ENCODE measurements around the gene GNL2.
"Not testable (repeated sequence)": the region's sequence is repeated elsewhere in the genome, so short reads cannot be mapped to it uniquely, and the experiment has no call there.

GNL2 gene

GRCh38 chr1:37596182-37596667, 488 bp upstream of the GNL2 start:
- Histone ChIP-seq H3K9ac (ENCODE audit: low read depth, low read length) (peak overlapping the region; percentile 95; the same call in 1 of the 2 replicates), H3K9me3 (ENCODE audit: control insufficient read depth, insufficient read depth, low read length) (no peaks in the 10 kb centered on the region), H3K36me3 (ENCODE audit: insufficient read depth, low read length) (peaks cover 12% of the 10 kb centered on the region), H3K4me1 (ENCODE audit: insufficient read depth, low read length) (peaks cover 3% of the 10 kb centered on the region; the same call in 1 of the 2 replicates)

- H3K36me3 ChIP-seq (ENCODE audit: insufficient read depth, low read length), result peaks cover 23% of the 10 kb centered on the region
- no peaks in the 10 kb centered on the region for H3K9me3 ChIP-seq (ENCODE audit: control insufficient read depth, insufficient read depth, low read length)
- peaks cover 3% of the 10 kb centered on the region; the same call in 1 of the 2 replicates for H3K4me1 ChIP-seq (ENCODE audit: insufficient read depth, low read length)
- no peak overlapping the region for H3K9ac ChIP-seq (ENCODE audit: low read depth, low read length)
Measured at GRCh38 chr1:37593726-37594125, 2.0 kb downstream of the GNL2 start.

- H3K36me3 ChIP-seq (ENCODE audit: insufficient read depth, low read length), result peaks cover 39% of the 10 kb centered on the region
- H3K4me1 ChIP-seq (ENCODE audit: insufficient read depth, low read length), result no peaks in the 10 kb centered on the region
- H3K9me3 ChIP-seq (ENCODE audit: control insufficient read depth, insufficient read depth, low read length), result no peaks in the 10 kb centered on the region
- no peak overlapping the region for H3K9ac ChIP-seq (ENCODE audit: low read depth, low read length)
Measured at GRCh38 chr1:37588939-37589338, 6.8 kb downstream of the GNL2 start.

- H3K4me1 ChIP-seq (ENCODE audit: insufficient read depth, low read length); H3K9ac ChIP-seq (ENCODE audit: low read depth, low read length); H3K9me3 ChIP-seq (ENCODE audit: control insufficient read depth, insufficient read depth, low read length): not testable (repeated sequence)
- peaks cover 35% of the 10 kb centered on the region for H3K36me3 ChIP-seq (ENCODE audit: insufficient read depth, low read length)
Measured at GRCh38 chr1:37584544-37584943, 11.2 kb downstream of the GNL2 start.

GRCh38 chr1:37575692-37576091, 20.0 kb downstream of the GNL2 start:
- Histone ChIP-seq H3K36me3 (ENCODE audit: insufficient read depth, low read length) (peaks cover 47% of the 10 kb centered on the region), H3K9ac (ENCODE audit: low read depth, low read length) (no peak overlapping the region), H3K9me3 (ENCODE audit: control insufficient read depth, insufficient read depth, low read length) (no peaks in the 10 kb centered on the region), H3K4me1 (ENCODE audit: insufficient read depth, low read length) (no peaks in the 10 kb centered on the region)

GRCh38 chr1:37574834-37575480, 20.8 kb downstream of the GNL2 start:
- Histone ChIP-seq H3K9me3 (ENCODE audit: control insufficient read depth, insufficient read depth, low read length) (no peaks in the 10 kb centered on the region), H3K9ac (ENCODE audit: low read depth, low read length) (no peak overlapping the region), H3K36me3 (ENCODE audit: insufficient read depth, low read length) (peaks cover 44% of the 10 kb centered on the region), H3K4me1 (ENCODE audit: insufficient read depth, low read length) (no peaks in the 10 kb centered on the region)

GRCh38 chr1:37570528-37571334, 25.0 kb downstream of the GNL2 start:
- Histone ChIP-seq H3K4me1 (ENCODE audit: insufficient read depth, low read length) (no peaks in the 10 kb centered on the region), H3K36me3 (ENCODE audit: insufficient read depth, low read length) (peaks cover 72% of the 10 kb centered on the region), H3K9me3 (ENCODE audit: control insufficient read depth, insufficient read depth, low read length) (no peaks in the 10 kb centered on the region), H3K9ac (ENCODE audit: low read depth, low read length) (no peak overlapping the region)

- Histone ChIP-seq H3K9ac (ENCODE audit: low read depth, low read length) (no peak overlapping the region), H3K9me3 (ENCODE audit: control insufficient read depth, insufficient read depth, low read length) (no peaks in the 10 kb centered on the region), H3K4me1 (ENCODE audit: insufficient read depth, low read length) (no peaks in the 10 kb centered on the region), H3K36me3 (ENCODE audit: insufficient read depth, low read length) (peaks cover 53% of the 10 kb centered on the region)
Measured at GRCh38 chr1:37567023-37567422, 28.7 kb downstream of the GNL2 start.

GRCh38 chr1:37564892-37565291, 30.8 kb downstream of the GNL2 start:
- Histone ChIP-seq H3K9ac (ENCODE audit: low read depth, low read length) (no peak overlapping the region), H3K4me1 (ENCODE audit: insufficient read depth, low read length) (no peaks in the 10 kb centered on the region), H3K36me3 (ENCODE audit: insufficient read depth, low read length) (peaks cover 46% of the 10 kb centered on the region), H3K9me3 (ENCODE audit: control insufficient read depth, insufficient read depth, low read length) (no peaks in the 10 kb centered on the region)

- H3K36me3 ChIP-seq (ENCODE audit: insufficient read depth, low read length), result peaks cover 29% of the 10 kb centered on the region
Measured at GRCh38 chr1:37562984-37563383, 32.8 kb downstream of the GNL2 start.

GRCh38 chr1:37561133-37562132, 34.3 kb downstream of the GNL2 start:
- H3K9me3 ChIP-seq (ENCODE audit: control insufficient read depth, insufficient read depth, low read length), result no peaks in the 10 kb centered on the region
- peaks cover 6% of the 10 kb centered on the region; the same call in 1 of the 2 replicates for H3K4me1 ChIP-seq (ENCODE audit: insufficient read depth, low read length)
- peaks cover 15% of the 10 kb centered on the region; the same call in 1 of the 2 replicates for H3K36me3 ChIP-seq (ENCODE audit: insufficient read depth, low read length)
- no peak overlapping the region for H3K9ac ChIP-seq (ENCODE audit: low read depth, low read length)

More at GRCh38 chr1:37562984-37563383, 32.8 kb downstream of the GNL2 start:
- no peak overlapping the region for H3K9ac ChIP-seq (ENCODE audit: low read depth, low read length)
- H3K4me1 ChIP-seq (ENCODE audit: insufficient read depth, low read length), result no peaks in the 10 kb centered on the region
- no peaks in the 10 kb centered on the region for H3K9me3 ChIP-seq (ENCODE audit: control insufficient read depth, insufficient read depth, low read length)

- H3K9me3 ChIP-seq (ENCODE audit: control insufficient read depth, insufficient read depth, low read length), result no peaks in the 10 kb centered on the region
- peaks cover 7% of the 10 kb centered on the region; the same call in 1 of the 2 replicates for H3K36me3 ChIP-seq (ENCODE audit: insufficient read depth, low read length)
- H3K4me1 ChIP-seq (ENCODE audit: insufficient read depth, low read length), result peaks cover 8% of the 10 kb centered on the region; the same call in 1 of the 2 replicates
- H3K9ac ChIP-seq (ENCODE audit: low read depth, low read length), result no peak overlapping the region
Measured at GRCh38 chr1:37560401-37561132, 35.2 kb downstream of the GNL2 start.

GRCh38 chr1:37559957-37560379, 35.8 kb downstream of the GNL2 start:
- H3K9me3 ChIP-seq (ENCODE audit: control insufficient read depth, insufficient read depth, low read length); H3K4me1 ChIP-seq (ENCODE audit: insufficient read depth, low read length); H3K36me3 ChIP-seq (ENCODE audit: insufficient read depth, low read length); H3K9ac ChIP-seq (ENCODE audit: low read depth, low read length): not testable (repeated sequence)
